C4-2B (cell line): Measurements from ENCODE around the gene FCER1A.

Experiments used
- H3K27ac ChIP-seq: fragments of 450-650 bp; 2 replicates; pipeline ENCODE4 v1.5.1; 2017
- ZFX ChIP-seq: fragments of 450-650 bp; IDR thresholded peaks from 2 replicates; pipeline ENCODE4 v1.6.1; 2017
- TF ChIP-seq, protein P1 (sequence below): fragments of 450-650 bp; conservative IDR thresholded peaks from 2 replicates; pipeline ENCODE4 v1.5.1; 2017; ENCODE audit warnings: mild to moderate bottlenecking

The FCER1A gene

GRCh38 chr1:159282118-159282517 is 20.0 kb upstream of the FCER1A start:
- H3K27ac ChIP-seq: no peak overlapping the region

DNA sequence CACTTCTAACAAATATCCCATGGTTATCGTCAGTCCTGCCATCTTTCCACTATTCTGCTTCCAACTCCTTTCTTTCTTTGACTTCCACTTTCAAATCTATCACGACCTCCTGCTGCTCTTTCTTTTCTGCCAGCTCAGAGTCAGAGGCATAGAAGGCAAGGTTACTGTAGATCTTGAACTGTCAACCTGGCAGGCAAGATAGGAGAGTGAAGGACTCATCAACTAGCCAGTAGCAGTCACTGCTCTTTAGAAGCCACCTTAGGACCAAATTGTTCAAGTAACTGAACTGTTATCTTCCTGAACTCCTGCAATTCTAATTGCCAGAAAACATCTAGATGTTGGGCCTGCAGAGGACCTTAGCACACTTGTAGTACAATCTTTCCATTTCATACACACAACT is 13.1 kb upstream of the FCER1A start:
- TF ChIP-seq ZFX: no peak
- TF ChIP-seq, protein P1, sequence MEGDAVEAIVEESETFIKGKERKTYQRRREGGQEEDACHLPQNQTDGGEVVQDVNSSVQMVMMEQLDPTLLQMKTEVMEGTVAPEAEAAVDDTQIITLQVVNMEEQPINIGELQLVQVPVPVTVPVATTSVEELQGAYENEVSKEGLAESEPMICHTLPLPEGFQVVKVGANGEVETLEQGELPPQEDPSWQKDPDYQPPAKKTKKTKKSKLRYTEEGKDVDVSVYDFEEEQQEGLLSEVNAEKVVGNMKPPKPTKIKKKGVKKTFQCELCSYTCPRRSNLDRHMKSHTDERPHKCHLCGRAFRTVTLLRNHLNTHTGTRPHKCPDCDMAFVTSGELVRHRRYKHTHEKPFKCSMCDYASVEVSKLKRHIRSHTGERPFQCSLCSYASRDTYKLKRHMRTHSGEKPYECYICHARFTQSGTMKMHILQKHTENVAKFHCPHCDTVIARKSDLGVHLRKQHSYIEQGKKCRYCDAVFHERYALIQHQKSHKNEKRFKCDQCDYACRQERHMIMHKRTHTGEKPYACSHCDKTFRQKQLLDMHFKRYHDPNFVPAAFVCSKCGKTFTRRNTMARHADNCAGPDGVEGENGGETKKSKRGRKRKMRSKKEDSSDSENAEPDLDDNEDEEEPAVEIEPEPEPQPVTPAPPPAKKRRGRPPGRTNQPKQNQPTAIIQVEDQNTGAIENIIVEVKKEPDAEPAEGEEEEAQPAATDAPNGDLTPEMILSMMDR: no peak
- no peak overlapping the region for H3K27ac ChIP-seq

More at GRCh38 chr1:159282118-159282517, 20.0 kb upstream of the FCER1A start:
- no peak for TF ChIP-seq ZFX
- TF ChIP-seq, protein P1: no peak

DNA sequence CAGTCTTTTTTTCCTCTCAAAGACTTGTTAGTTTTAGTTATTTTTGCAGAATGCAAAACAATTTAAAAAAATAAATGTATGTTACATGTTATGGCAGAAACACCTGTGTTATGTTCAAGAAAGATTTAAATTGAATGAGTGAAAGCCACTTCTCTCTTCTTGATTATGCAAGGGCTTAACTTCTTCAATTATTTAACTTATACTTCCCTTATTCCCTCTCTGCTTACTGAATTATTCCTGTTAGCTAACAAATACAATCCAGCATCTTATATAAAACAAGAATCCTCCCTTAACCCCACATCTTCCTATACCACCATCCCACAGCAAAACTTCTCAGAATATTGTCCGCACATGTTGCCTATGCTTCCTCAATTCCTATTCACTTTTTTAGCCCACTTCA is 10.7 kb upstream of the FCER1A start:
- TF ChIP-seq, protein P1: no peak
- TF ChIP-seq ZFX: no peak
- H3K27ac ChIP-seq: no peak overlapping the region

DNA sequence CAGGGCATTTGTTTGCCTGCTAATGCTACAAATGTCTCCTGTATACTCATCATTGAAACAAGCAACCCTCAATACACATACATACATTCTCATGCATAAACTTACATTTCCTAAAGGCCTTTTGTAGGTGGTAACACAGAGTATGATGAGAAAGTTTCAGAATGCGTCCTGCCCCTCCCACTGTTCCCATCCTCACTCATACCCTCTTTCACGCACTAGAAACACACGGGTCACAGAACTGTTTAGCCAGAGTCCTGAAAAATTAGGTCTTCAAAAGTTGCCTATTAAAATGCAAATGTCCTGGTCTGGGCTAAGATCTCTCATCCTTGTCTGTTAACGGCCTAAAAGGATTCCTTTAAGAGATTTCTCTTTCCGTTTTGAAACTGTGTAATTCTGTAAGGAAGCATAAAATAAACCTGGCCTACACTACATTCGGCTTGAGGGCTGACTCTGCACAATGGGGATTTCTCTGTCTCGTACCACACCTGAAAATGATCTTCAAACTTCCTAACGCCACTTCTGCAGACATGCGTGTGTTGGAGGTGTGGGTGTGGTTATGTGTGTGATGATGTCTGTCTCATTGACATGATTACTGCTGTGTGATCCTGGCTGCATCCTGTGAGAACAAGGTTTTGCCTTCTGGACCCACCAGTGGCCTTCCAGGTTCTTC is 5.3 kb upstream of the FCER1A start:
- no peak for TF ChIP-seq ZFX
- TF ChIP-seq, protein P1: no peak
- H3K27ac ChIP-seq: no peak overlapping the region

DNA sequence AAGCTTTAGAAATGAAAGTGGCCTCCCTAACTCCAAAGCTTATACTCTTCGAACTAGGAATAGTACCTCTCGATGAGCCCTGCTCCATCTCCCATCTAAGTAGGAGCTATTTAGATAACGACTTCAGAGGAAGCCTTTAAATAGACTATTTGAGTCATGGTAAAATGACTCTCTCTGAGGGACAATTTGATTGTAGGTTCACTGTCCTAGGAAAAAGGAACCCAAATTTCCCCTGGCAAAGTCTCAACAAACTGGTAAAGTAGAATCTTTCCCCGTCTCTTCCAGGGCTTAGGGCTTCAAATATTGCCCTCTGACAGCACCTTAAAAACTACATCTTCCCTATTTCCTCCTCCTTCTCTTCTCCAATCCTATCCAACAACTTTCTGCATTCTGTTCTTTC is 2.0 kb upstream of the FCER1A start:
- H3K27ac ChIP-seq: no peak overlapping the region
- TF ChIP-seq, protein P1: no peak
- no peak for TF ChIP-seq ZFX

- TF ChIP-seq, protein P1: no peak
- TF ChIP-seq ZFX: no peak
These were observed 5.3 kb downstream of the FCER1A start for GRCh38 chr1:159307346-159308020.

DNA sequence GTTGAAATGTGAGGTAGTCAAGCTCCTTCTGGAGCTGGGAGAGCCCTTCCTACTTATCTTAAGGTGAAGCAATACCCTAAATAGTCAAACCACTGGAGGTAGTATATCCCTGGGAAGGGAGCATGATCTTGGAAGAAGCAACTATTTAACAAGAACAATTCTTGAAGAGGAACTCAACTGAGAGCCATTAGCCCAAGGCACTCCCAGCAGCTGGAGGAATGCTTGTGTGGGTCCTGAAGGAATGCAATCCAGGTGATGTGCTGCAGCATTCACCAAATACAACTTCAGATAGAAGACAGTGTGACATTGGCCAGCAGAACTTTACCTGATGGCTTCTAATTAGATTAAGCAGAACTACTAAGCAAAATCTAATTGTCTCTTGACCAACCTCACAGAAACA is 9.5 kb downstream of the FCER1A start:
- no peak overlapping the region for H3K27ac ChIP-seq
- TF ChIP-seq, protein P1: no peak
- no peak for TF ChIP-seq ZFX

More at GRCh38 chr1:159307346-159308020, 5.3 kb downstream of the FCER1A start:
- no peak overlapping the region for H3K27ac ChIP-seq
